HEK293T (cell line): ENCODE data around the gene RABGAP1L.

Experiments used
- BHLHE40 ChIP-seq: fragments of 450-650 bp; IDR thresholded peaks from 2 replicates; pipeline ENCODE4 v1.6.1; 2016; ENCODE audit warnings: mild to moderate bottlenecking, moderate library complexity, borderline replicate concordance
- ZNF384 ChIP-seq: fragments of 450-650 bp; IDR thresholded peaks from 2 replicates; pipeline ENCODE4 v1.6.1; 2016

- TF ChIP-seq ZNF384 (no peak), BHLHE40 (no peak)
These were observed 660.3 kb downstream of the RABGAP1L start for GRCh38 chr1:174819596-174819995.
